HG03575 (cell line): Measurements from ENCODE around the gene ZBTB37.
"Not testable (repeated sequence)": the region's sequence is repeated elsewhere in the genome, so short reads cannot be mapped to it uniquely, and the experiment has no call there.

ENCODE experiments used
- ATAC-seq: cut with Tn5 transposase; IDR thresholded peaks from one replicate; pipeline ENCODE4 v1.9.1; 2021; ENCODE audit not compliant: unreplicated experiment, insufficient number of reproducible peaks, low FRiP score; ENCODE audit errors: extremely low read depth

Gene ZBTB37, protein sequence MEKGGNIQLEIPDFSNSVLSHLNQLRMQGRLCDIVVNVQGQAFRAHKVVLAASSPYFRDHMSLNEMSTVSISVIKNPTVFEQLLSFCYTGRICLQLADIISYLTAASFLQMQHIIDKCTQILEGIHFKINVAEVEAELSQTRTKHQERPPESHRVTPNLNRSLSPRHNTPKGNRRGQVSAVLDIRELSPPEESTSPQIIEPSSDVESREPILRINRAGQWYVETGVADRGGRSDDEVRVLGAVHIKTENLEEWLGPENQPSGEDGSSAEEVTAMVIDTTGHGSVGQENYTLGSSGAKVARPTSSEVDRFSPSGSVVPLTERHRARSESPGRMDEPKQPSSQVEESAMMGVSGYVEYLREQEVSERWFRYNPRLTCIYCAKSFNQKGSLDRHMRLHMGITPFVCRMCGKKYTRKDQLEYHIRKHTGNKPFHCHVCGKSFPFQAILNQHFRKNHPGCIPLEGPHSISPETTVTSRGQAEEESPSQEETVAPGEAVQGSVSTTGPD

DNA sequence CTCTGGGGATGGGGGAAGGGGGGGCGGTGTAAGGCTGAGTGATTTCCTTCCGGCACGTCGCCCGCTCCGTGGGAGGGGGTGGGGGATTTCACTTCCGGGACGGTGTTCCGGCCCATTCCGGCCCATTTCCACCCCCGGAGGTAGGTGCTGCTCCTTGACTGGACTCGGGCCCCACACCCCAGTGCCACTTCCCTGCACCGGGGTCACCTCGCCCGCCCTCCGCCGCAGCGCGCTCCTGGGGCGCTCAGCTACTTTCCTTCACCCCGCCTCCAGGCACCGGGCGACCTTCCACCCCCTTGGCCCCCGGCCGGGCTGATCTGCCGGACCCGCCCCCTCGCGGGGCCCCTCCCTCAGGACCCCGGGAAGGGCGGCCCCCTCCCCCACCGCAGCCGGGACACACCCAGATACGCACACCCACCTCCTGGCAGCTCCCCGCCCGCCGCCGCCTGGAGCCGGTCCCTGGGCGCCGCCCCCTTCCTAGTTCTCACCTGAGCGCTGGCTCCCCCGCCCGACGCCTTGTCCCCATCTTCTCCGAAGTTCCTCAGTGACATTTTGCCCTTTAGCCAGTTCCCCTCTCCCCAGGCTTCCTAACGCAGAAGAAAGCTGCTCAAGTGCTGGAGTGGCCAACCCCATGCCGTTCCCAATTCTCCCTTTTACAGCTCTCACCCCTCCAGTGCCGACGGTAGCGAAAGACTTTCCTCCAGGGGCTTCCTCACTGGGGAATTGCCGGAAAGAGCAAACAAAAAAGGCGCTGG is at the start of gene ZBTB37:
ZBTB37 (plus strand) TSS at position 115 of the 755 bp plus-strand sequence. CDS start 1,846 bp downstream, outside the sequence.
- ATAC-seq: peak; percentile 21

DNA sequence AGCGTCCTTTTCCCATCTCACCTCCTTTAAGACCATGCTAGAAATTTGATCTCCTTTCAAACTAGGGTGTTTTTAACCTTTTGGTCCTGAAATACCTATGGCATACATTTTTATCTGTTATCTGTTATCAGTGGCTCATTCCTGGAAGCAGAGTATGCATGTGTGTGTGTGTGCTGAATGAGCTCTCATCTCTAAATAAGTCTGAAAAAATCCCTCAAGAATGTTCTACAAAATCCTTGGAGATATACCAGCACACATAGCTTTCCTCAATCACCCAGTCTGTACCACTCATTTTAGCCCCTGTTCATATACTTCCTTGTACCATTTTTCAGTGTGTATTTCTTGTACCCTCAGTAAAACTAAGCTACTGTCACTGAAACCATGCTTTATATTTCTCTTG is 49.7 kb upstream of the ZBTB37 start:
- ATAC-seq: no peak

DNA sequence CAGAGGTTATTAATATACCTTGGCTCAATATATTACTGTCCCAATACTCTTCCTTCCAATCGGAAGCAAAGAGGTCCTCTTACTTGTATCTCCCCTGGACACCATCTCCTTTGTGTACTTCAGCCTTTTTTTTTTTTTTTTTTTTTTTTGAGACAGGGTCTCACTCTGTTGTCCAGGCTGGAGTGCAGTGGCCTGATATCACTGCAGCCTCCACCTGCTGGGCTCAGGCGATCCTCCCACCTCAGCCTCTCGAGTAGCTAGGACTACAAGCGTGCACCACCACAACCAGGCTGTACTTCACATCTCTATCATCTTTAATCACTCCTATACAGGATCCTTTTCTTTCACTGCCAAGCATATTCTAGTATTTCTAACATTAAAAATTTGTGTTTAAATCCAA is 46.5 kb upstream of the ZBTB37 start:
- no peak for ATAC-seq

DNA sequence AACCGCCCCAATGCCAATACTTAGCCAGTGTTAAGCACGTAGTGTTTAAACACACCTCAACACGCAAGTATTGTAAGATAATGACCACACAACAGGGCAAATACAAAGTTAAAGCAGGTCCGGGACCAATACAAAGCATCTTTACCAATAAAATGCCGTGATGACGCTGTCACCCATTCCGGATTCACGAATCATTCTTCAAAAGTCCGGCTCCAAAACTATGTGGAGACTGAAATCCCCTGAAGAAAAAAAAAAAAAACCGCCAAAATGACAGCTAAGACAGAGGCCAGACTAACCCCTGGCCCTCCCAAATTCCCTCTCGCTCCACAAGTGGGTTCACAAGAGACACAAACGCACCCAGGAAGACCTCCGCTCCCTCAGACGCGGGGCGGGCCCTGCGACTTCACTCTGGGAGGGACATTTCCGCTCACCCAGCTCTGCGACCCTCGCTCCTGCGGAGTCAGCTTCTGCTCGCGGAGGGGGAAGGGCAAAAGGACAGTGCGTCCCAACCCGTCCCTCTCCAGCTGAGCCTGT is 44.3 kb upstream of the ZBTB37 start:
- ATAC-seq: peak; percentile 15

DNA sequence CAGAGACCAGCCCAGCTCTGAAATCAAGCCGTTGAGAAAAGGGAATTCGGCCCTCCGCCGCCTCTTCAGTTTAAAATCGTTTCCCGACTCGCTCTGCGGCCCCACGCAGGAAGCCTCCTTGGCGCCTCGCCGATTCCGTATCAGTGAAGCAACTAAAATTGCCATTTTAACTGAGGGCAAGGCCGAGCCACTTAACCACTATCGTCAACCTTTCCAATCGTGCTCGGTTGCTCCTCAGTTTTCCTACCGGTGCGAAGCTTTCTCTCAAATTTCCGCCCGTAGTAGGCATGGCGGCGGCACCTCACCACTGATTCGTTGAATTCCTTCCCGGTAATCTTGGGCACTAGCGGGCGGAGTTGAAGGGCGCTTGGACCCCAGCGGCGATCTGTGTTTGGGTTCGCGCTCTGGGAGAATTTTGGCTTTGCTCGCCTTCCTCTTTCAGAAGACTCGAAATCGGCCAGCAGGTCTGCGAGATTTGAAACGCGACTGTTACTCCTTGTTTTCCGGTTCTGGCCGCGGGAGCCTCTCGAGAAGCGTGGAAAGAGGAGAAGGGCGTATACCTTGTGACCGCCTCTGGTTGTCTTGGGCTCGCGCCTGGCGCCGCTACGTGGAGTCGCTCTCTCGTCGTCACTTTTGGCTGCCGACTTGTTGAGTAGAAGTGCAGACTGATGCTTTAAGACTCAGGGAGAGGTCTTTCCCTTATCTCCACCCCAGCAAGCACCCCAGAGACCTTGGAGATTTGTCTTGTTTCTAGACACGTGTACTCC is 43.7 kb upstream of the ZBTB37 start, which contains the start of the genes CENPL and DARS2:
CENPL (minus strand) TSS at position 569 of the 767 bp plus-strand sequence. CDS start 13,584 bp downstream, outside the sequence.
DARS2 (plus strand) TSS at position 359 of the 767 bp plus-strand sequence. CDS start 557 bp downstream, outside the sequence.
- peak; percentile 74 for ATAC-seq

DNA sequence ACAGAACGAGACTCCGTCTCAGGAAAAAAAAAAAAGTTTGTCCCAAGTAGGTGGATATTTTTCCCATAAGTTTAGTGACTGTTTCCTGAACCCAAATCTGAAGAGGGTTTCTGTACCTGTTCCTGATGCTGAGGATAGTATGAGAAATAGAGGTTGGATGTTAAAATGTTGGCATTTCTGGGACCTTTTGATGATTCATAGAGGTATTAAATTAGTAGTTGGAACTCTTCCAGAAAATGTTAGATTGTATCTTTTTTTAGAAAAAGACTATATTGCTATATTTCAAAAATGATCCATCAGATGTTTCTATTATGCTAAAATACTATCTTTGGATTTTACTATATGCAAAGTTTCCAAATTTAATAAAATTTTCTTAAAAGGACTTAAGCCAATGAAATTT is 40.6 kb upstream of the ZBTB37 start:
- no peak for ATAC-seq

DNA sequence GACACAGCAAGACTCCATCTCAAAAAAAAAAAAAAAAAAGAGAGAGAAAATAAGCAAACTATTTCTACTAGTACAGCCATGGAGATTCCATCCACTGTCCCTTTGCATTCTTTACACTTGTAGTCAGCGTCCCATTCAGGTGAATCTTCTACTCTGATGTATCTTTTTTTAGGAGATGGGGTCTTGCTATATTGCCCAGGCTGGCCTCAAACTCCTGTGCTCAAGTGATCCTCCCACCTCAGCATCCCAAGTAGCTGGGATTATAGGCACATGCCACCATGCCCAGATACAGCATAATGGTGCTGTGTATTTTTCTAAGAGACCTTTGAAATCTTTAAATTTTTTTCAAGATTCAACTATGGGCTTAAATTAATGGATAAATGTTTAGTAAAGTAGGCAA is 35.4 kb upstream of the ZBTB37 start:
- ATAC-seq: no peak

DNA sequence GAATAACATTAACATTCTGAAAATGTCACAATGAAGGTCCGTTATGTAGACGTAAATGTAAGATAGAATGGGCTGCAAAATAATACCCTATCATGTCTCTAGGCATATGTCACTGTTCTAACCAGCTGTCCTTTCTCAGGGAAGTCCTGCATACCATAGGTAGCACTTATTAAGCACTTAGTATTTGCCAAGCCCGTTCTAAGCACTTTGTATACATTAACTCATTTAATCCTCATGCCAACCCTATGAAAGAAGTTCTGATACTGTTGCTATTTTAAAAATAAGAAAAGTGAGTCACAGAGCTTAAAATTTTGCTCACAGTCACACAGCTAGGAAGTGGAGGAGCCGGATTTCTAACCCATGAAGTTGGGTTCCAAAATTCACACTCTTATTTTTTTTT is 16.1 kb upstream of the ZBTB37 start:
- ATAC-seq: no peak

DNA sequence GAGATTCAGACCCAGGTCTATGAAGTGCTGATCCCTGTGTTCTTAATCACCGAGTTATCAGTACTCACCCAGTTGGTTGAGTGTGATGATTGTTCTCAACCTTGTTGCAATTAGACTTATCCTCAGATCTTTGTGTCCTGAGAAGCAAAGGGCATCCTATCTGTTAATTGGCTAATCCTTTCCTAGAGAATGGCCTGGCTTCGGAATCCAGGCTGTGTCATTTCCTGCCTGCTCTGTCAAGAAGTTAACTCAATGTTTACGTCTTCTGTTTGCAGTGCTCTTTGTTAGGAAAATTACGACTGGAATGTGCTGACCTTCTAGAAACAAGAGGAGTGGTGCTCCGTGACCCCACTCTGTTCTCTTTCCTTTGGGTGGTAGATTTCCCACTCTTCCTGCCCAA is 15.1 kb upstream of the ZBTB37 start:
- ATAC-seq: no peak

DNA sequence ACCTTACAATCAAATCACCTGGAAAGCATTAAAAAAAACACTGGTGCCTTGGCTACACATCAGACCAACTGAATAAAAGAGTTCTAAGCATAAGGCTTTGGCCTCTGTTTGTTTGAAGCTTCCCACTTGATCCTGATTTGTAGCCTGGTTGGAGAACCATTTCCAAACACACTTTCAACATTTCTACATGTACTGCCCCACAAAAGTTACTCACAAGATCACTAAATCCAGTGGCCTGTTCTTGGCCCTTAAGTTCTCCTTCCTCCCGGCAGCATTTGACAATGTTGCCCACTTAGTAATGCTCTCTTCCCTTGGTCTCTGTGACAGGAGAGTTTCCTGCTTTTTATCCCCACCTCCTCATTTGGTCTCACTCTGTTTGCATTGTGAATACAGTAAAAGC is 12.2 kb upstream of the ZBTB37 start:
- ATAC-seq: no peak

DNA sequence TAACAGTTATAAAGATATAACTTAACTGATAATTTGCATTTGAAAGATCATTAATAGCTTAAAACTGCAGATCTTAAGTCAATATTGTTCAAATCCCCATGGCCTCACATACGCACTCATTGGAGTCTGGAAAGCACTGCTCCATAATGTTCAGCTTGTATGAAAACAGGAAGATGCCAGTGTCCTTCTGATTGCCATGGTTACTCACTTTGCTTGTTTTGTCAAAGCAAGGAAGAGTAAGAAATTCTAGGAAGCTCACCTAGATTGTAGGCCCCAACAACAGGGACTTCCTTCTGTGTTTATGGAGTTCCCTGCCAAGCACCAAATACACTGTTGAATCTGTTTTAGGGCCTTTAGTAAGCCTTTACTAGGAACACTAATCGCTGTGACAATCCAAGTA is 11.3 kb upstream of the ZBTB37 start:
- no peak for ATAC-seq

DNA sequence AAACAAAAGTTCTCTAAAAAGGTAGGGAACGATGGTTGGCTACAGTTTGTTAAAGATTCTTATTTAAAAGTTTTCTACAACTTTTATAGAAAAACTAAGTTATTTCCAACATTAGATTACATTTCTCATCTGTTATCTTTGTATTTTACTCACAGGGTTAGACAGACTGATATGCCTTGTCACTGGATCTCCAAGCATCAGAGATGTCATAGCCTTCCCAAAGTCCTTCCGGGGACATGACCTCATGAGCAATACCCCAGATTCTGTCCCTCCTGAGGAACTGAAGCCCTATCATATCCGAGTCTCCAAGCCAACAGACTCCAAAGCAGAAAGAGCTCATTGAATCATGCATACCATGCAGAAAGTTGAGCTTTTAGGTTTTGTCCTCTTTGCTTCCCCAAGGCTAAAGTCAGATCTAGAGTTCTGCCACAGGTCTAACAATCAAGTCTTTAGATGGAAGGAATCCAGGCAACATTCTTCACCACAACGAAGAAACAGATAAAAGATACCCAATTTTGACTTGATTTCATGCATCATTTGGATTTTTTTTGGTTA is 10.7 kb upstream of the ZBTB37 start:
- no peak for ATAC-seq

DNA sequence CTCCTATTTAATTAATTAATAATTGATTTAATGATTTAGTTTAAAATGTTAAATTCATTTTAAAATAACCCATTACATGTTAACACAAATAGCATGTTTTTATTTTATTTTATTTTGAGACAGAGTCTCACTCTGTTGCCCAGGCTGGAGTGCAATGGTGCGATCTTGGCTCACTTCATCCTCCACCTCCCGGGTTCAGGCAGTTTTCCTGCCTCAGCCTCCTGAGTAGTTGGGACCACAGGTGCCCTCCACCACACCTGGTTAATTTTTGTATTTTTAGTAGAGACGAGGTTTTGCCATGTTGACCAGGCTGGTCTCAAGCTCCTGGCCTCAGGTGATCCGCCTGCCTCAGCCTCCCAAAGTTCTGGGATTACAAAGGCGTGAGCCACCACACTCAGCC is 8.6 kb upstream of the ZBTB37 start:
- ATAC-seq: not testable (repeated sequence)

DNA sequence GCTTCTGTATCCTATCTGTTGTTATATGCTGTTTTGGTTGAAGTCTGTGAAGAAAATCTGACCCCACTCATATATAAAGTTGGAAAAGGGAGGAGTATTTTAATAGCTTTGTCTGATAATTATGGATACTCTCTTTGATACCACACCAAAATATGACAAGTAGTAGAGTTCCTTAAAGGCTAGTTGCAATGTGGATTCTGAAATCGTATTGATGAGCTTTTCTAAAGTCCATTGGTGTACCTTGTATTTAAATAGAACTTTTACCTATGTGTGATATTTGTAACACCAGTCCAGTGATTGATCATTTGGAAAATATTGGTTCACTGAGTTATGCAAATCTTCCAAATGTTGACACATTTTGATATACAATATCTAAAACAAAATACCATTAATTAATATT is 8.1 kb upstream of the ZBTB37 start:
- no peak for ATAC-seq

DNA sequence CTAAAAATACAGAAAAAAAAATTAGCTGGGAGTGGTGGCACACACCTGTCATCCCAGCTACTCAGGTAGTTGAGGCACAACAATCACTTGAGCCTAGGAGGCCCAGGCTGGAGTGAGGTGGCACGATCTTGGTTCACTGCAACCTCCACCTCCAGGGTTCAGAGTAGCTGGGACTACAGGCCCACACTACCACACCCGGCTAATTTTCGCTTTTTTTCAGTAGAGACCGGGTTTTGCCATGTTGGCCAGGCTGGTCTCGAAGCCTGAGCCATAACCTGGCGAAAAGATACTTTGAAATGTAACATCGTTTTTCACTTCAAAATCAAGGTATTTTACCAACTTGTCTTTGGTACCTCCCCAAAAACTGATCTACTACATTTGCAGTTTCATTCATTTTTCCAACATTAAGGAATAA is 6.4 kb upstream of the ZBTB37 start:
- ATAC-seq: no peak

DNA sequence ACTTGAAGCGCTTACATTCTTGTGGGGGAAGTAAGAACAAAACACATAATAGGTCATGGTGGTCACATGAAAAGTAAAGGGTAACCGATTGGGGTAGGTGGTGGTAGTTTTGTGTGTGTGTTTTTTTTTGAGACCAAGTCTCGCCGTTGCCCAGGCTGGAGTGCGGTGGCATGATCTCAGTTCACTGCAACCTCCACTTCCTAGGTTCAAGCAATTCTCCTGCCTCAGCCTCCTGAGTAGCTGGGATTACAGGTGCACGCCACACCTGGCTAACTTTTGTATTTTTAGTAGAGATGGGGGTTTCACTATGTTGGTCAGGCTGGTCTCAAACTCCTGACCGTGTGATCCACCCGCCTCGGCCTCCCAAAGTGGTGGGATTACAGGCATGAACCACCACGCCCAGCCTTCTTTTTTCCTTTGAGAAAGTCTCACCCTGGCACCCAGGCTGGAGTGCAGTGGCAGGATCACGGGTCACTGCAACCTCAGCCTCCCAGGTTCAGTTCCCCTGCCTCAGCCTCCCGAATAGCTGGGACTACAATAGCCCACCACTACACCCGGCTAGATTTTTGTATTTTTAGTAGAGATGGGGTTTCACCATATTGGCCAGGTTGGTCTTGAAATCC is 5.9 kb upstream of the ZBTB37 start:
- not testable (repeated sequence) for ATAC-seq

DNA sequence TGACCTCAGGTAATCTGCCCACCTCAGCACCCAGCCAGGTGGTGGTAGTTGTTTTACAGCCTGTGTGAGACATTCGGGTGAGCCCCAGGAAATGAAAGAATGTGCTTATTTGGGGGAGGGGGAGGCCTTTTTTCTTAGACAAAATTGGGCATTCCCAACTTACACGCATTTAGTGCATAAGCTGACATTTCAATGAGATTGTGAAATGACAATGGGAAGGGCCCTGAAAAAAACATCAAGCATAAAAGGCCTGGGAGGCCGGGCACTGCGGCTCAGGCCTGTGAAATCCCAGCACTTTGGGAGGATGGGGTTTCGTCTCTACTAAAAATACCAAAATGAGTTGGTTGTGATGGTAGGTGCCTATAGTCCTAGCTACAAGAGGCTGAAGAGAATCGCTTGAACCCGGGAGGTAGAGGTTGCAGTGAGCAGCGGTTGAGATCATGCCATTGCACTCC is 5.4 kb upstream of the ZBTB37 start:
- no peak for ATAC-seq
